Effector memory CD4-positive, alpha-beta T cell (primary cell): ENCODE data around the gene PRDM15.

Experiments
- DNase-seq, 3 donors: peaks; one replicate each; pipeline ENCODE4 v3.0.0-alpha.2; 2020
- H3K27ac ChIP-seq: 2 replicates; pipeline ENCODE4 v1.7.0; 2013; ENCODE audit warnings: mild to moderate bottlenecking, low read length, moderate library complexity; ENCODE audit not compliant: insufficient read depth, poor library complexity, severe bottlenecking
- H3K27me3 ChIP-seq: replicated peaks from 2 replicates; pipeline ENCODE4 v1.7.0; 2013; ENCODE audit warnings: mild to moderate bottlenecking, low read length; ENCODE audit not compliant: insufficient read depth, control insufficient read depth, poor library complexity, severe bottlenecking
- H3K36me3 ChIP-seq: 2 replicates; pipeline ENCODE4 v1.7.0; 2013; ENCODE audit warnings: mild to moderate bottlenecking, low read length, moderate library complexity; ENCODE audit not compliant: control insufficient read depth, insufficient read depth
- H3K4me1 ChIP-seq: 2 replicates; pipeline ENCODE4 v1.7.0; 2013; ENCODE audit warnings: low read length, mild to moderate bottlenecking; ENCODE audit not compliant: control insufficient read depth, insufficient read depth, poor library complexity, severe bottlenecking
- H3K4me3 ChIP-seq: 2 replicates; pipeline ENCODE4 v1.7.0; 2013; ENCODE audit warnings: low read length, low read depth, mild to moderate bottlenecking; ENCODE audit not compliant: insufficient read depth, poor library complexity, severe bottlenecking
- H3K9me3 ChIP-seq: 2 replicates; pipeline ENCODE4 v1.7.0; 2013; ENCODE audit warnings: mild to moderate bottlenecking, low read length, moderate library complexity; ENCODE audit not compliant: control insufficient read depth

PRDM15 gene

GRCh38 chr21:41887667-41888066 lies 8.5 kb upstream of the PRDM15 start:
- Histone ChIP-seq H3K4me3 (no peak overlapping the region), H3K27me3 (no peaks in the 10 kb centered on the region), H3K9me3 (no peaks in the 10 kb centered on the region), H3K36me3 (no peaks in the 10 kb centered on the region), H3K4me1 (no peaks in the 10 kb centered on the region), H3K27ac (no peak overlapping the region)
- no peak for DNase-seq

GRCh38 chr21:41886328-41886727 lies 7.2 kb upstream of the PRDM15 start:
- no peaks in the 10 kb centered on the region for H3K9me3 ChIP-seq
- no peak overlapping the region for H3K27ac ChIP-seq
- no peak overlapping the region for H3K4me3 ChIP-seq
- DNase-seq, result no peak
- no peaks in the 10 kb centered on the region for H3K4me1 ChIP-seq
- no peaks in the 10 kb centered on the region for H3K36me3 ChIP-seq
- no peaks in the 10 kb centered on the region for H3K27me3 ChIP-seq

DNA sequence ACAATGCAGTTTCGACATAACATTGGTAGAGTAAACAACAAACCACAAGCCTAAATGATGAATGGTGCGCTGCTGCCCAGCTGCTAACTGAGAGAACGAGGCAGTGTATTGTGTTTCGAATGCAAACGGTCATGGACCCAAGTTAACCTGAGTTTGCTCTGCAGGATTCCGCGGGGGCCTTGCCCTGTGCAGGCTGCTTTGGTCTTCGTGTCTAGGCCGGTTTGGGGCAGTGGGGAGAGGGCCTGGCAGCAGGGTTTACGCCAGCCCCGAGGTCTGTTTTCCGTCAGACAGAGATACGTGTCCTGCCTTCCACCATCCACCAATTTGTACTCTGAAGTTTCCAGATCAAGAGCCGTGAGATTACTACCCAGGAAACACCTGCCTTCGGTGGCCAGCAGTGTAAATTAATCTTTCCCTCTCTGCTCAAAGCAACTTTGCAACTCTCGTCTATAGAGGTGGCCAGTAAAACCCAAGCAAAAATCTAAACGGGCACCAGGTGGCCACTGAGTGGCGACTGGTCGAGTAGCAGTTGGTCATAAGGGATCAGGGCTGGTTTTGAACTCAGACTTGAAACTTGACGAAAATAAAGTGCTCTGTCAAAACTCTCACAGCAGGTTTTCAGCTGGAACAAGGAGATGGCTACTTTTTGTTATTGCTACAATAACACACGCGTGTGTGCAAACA lies 6.3 kb upstream of the PRDM15 start:
- Histone ChIP-seq H3K9me3 (no peaks in the 10 kb centered on the region), H3K4me1 (no peaks in the 10 kb centered on the region), H3K27me3 (no peaks in the 10 kb centered on the region), H3K4me3 (no peak overlapping the region), H3K27ac (no peak overlapping the region), H3K36me3 (no peaks in the 10 kb centered on the region)
- DNase-seq, result no peak

DNA sequence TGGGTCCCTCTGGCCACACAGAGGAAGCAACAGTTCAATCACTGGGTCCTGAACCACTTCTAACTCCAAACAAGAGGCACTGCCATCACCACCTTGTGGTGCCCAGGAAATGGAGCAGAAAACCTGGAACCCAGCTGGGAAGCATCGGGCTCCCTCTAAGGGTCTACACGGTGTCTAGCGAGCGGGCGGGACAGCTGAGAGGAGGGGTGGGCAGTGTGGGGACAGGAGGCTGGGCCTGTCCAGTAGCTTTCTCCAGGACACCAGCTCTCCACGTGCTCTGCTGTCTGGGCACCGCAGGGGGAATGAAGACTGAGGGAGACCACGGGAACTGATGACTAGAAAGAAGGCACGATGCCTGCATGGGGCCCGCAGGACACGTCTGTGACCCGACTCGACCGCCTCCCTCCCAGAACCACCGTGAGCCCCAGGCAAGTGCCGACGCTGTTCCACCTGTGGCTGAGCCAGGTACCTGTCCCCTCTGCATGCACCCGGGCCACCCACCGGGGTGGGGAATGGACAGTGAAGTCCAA lies 5.4 kb upstream of the PRDM15 start:
- Histone ChIP-seq H3K4me3 (no peak overlapping the region), H3K9me3 (no peaks in the 10 kb centered on the region), H3K27ac (no peak overlapping the region), H3K36me3 (no peaks in the 10 kb centered on the region), H3K4me1 (peaks cover 4% of the 10 kb centered on the region), H3K27me3 (no peaks in the 10 kb centered on the region)
- no peak for DNase-seq

DNA sequence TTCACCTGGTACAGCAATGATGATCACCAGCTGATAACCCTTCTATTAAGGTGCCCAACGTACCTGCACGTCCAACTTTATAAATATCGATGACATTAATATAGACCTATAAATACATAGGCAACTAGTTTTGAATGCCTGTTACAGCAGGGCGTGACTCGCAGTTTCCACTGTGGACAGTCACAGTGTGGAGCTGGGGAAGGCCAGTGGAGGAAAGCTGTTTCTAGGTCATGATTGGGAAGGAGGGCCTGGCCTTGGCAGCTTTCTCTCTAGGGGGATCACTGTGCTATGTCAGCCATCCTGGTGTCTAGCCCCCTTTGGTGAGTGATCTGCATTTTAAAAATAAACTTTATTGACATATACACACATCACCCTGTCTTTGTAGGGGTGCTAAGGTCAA lies 4.4 kb upstream of the PRDM15 start:
- H3K27ac ChIP-seq, result no peak overlapping the region
- H3K36me3 ChIP-seq, result no peaks in the 10 kb centered on the region
- H3K4me3 ChIP-seq, result no peak overlapping the region
- H3K9me3 ChIP-seq, result no peaks in the 10 kb centered on the region
- no peak for DNase-seq
- no peaks in the 10 kb centered on the region for H3K27me3 ChIP-seq
- H3K4me1 ChIP-seq, result peaks cover 7% of the 10 kb centered on the region

GRCh38 chr21:41881051-41881450 lies 1.9 kb upstream of the PRDM15 start:
- Histone ChIP-seq H3K36me3 (no peaks in the 10 kb centered on the region), H3K27ac (no peak overlapping the region), H3K4me3 (no peak overlapping the region), H3K27me3 (no peaks in the 10 kb centered on the region), H3K4me1 (peaks cover 7% of the 10 kb centered on the region), H3K9me3 (no peaks in the 10 kb centered on the region)
- DNase-seq, result no peak

GRCh38 chr21:41880153-41880552 lies 1.0 kb upstream of the PRDM15 start:
- Histone ChIP-seq H3K27me3 (no peaks in the 10 kb centered on the region), H3K36me3 (no peaks in the 10 kb centered on the region), H3K9me3 (no peaks in the 10 kb centered on the region), H3K27ac (no peak overlapping the region), H3K4me1 (peaks cover 7% of the 10 kb centered on the region), H3K4me3 (no peak overlapping the region)
- DNase-seq, result no peak

- Histone ChIP-seq H3K36me3 (no peaks in the 10 kb centered on the region), H3K4me1 (peaks cover 7% of the 10 kb centered on the region), H3K4me3 (peak overlapping the region; percentile 65), H3K27me3 (no peaks in the 10 kb centered on the region), H3K27ac (no peak overlapping the region), H3K9me3 (no peaks in the 10 kb centered on the region)
- DNase-seq, result peak; percentile 61 to 70 (median 63)
Measured at GRCh38 chr21:41878831-41879189, 334 bp downstream of the PRDM15 start.

- DNase-seq, result peak in 2 of 3 donors; percentile 7 to 17
- Histone ChIP-seq H3K27ac (peak overlapping the region; percentile 66), H3K9me3 (no peaks in the 10 kb centered on the region), H3K4me3 (peak overlapping the region; percentile 65), H3K36me3 (no peaks in the 10 kb centered on the region), H3K27me3 (no peaks in the 10 kb centered on the region), H3K4me1 (peaks cover 7% of the 10 kb centered on the region)
Measured at GRCh38 chr21:41877901-41878830, 978 bp downstream of the PRDM15 start.
